ENCODE measurements around the gene SPAG9. TPM values are rescaled to one million over a fixed set of nuclear protein-coding genes. Genes with fewer than 3 reads are reported as not detected.

The SPAG9 gene
- total and polyA plus RNA-seq, 2 of the 8 experiments (the other 6 are each of a cell fraction or from before 2014, with no cell fraction given) = 9.8 to 63.8 TPM

GRCh38 chr17:51071556-51071955, 49.1 kb downstream of the SPAG9 start:
- H2BK120ac ChIP-seq (replicated peaks; ENCODE audit: low read depth, low read length) = no peak overlapping the region
- H4K5ac ChIP-seq (ENCODE audit: insufficient read length, low read depth, low read length) = no peak overlapping the region
- H3K9me3 ChIP-seq (ENCODE audit: insufficient read depth in 2 of 2, low read depth in 1 of 2, low read length in 1 of 2) = no peaks in the 10 kb centered on the region
- no peaks in the 10 kb centered on the region for H3K36me3 ChIP-seq (ENCODE audit: control insufficient read depth in 2 of 4, insufficient read depth in 4 of 4, low read length in 3 of 4)
- no peak overlapping the region for H3K56ac ChIP-seq (replicated peaks; ENCODE audit: insufficient read length, low read depth, low read length)
- H2BK20ac ChIP-seq (ENCODE audit: low read length) = no peak overlapping the region
- no peaks in the 10 kb centered on the region for H3K27me3 ChIP-seq (replicated peaks in 1 of 4; ENCODE audit: control insufficient read depth in 3 of 4, extremely low read depth in 1 of 4, insufficient read depth in 3 of 4, low read length in 3 of 4)
- no peaks in the 10 kb centered on the region for H3K79me1 ChIP-seq (ENCODE audit: low read depth, low read length)
- H3K4me3 ChIP-seq (ENCODE audit: extremely low read depth in 1 of 4, insufficient read depth in 2 of 4, low read depth in 3 of 4, low read length in 4 of 4) = no peak overlapping the region
- no peak overlapping the region for H3K18ac ChIP-seq (ENCODE audit: extremely low read depth, low read length)
- no peak overlapping the region for H2BK15ac ChIP-seq (ENCODE audit: low read length)
- TF ChIP-seq ATF3 (IDR thresholded peaks at IDR 0.05; ENCODE audit: insufficient read depth, low read depth, low read length) = no peak
- no peak for TF ChIP-seq BRCA1 (IDR thresholded peaks at IDR 0.05; ENCODE audit: low read depth, low read length)
- TF ChIP-seq CTCF (IDR thresholded peaks at IDR 0.05; ENCODE audit: control extremely low read depth in 1 of 3, insufficient read depth in 1 of 3, low read depth in 1 of 3, low read length in 3 of 3) = no peak
- no peak for TF ChIP-seq SAP30 (IDR thresholded peaks at IDR 0.05; ENCODE audit: insufficient read depth, insufficient replicate concordance, low read length)
- H3K14ac ChIP-seq (ENCODE audit: insufficient read length) = no peak overlapping the region
- POLR2A ChIA-PET (ENCODE audit: partially characterized antibody) = no interaction called here
- H2BK12ac ChIP-seq (ENCODE audit: low read depth, low read length) = no peak overlapping the region
- H4K8ac ChIP-seq (ENCODE audit: extremely low read depth, insufficient read depth, low read length) = no peak overlapping the region
- peaks cover 0 to 2% of the 10 kb centered on the region in 2 experiments; a peak in 2 of 4 replicates for H3K79me2 ChIP-seq (ENCODE audit: control insufficient read depth in 1 of 2, insufficient read depth in 2 of 2, low read length in 2 of 2)
- no peak overlapping the region for H3K4me2 ChIP-seq (ENCODE audit: insufficient read depth in 1 of 2, low read depth in 2 of 2, low read length in 2 of 2)
- CTCF ChIA-PET (ENCODE audit: partially characterized antibody) = interaction anchor here (0.6 kb wide), 1 partner anchor 109 kb away, joined by 3 read pairs; no protein-coding TSS in a partner anchor
- no peak overlapping the region for H3K23ac ChIP-seq (ENCODE audit: insufficient read length)
- no peak overlapping the region for H2AK5ac ChIP-seq (ENCODE audit: low read depth, low read length)
- H4K91ac ChIP-seq (replicated peaks; ENCODE audit: insufficient read length, low read length) = no peak overlapping the region
- no peak overlapping the region for H2AFZ ChIP-seq (ENCODE audit: low read length)
- FAIRE-seq (no peak), DNase-seq (ENCODE audit: low read depth in 1 of 2, low spot score in 2 of 2) (no peak)
- H3K23me2 ChIP-seq (ENCODE audit: low read depth, low read length) = no peaks in the 10 kb centered on the region
- no peaks in the 10 kb centered on the region for H3K4me1 ChIP-seq (replicated peaks in 1 of 4; ENCODE audit: control insufficient read depth in 3 of 4, insufficient read depth in 4 of 4, low read length in 3 of 4)
- H4K20me1 ChIP-seq (replicated peaks in 1 of 2; ENCODE audit: control insufficient read depth in 1 of 2, insufficient read depth in 2 of 2, low read length in 2 of 2) = no peaks in the 10 kb centered on the region
- H2BK5ac ChIP-seq (ENCODE audit: low read depth, low read length) = no peak overlapping the region
- no peak overlapping the region for H3K9ac ChIP-seq (replicated peaks in 1 of 4; ENCODE audit: extremely low read depth in 1 of 4, low read depth in 3 of 4, low read length in 3 of 4)
- H3K4ac ChIP-seq (replicated peaks; ENCODE audit: insufficient read length, low read depth, low read length) = no peak overlapping the region
- H3K27ac ChIP-seq (ENCODE audit: low read depth, low read length) = no peak overlapping the region

All from H1 (cell line).